ENCODE measurements around the gene RSPH9.

- TF ChIP-seq POLR2A (IDR thresholded peaks at IDR 0.05) (no peak), CTCF (IDR thresholded peaks at IDR 0.05) (no peak)
These were observed 2.8 kb downstream of the RSPH9 start for GRCh38 chr6:43647613-43648012.
